ENCODE data around the gene TOX2.

- no peak for TF ChIP-seq ZNF146 (tag by site-specific recombination; IDR thresholded peaks at IDR 0.05)
- TF ChIP-seq, protein P1, sequence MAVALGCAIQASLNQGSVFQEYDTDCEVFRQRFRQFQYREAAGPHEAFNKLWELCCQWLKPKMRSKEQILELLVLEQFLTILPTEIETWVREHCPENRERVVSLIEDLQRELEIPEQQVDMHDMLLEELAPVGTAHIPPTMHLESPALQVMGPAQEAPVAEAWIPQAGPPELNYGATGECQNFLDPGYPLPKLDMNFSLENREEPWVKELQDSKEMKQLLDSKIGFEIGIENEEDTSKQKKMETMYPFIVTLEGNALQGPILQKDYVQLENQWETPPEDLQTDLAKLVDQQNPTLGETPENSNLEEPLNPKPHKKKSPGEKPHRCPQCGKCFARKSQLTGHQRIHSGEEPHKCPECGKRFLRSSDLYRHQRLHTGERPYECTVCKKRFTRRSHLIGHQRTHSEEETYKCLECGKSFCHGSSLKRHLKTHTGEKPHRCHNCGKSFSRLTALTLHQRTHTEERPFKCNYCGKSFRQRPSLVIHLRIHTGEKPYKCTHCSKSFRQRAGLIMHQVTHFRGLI (tag by site-specific recombination; IDR thresholded peaks at IDR 0.05): no peak
- no peak for TF ChIP-seq ZNF239 (tag by site-specific recombination; IDR thresholded peaks at IDR 0.05)
- TF ChIP-seq, protein P2, sequence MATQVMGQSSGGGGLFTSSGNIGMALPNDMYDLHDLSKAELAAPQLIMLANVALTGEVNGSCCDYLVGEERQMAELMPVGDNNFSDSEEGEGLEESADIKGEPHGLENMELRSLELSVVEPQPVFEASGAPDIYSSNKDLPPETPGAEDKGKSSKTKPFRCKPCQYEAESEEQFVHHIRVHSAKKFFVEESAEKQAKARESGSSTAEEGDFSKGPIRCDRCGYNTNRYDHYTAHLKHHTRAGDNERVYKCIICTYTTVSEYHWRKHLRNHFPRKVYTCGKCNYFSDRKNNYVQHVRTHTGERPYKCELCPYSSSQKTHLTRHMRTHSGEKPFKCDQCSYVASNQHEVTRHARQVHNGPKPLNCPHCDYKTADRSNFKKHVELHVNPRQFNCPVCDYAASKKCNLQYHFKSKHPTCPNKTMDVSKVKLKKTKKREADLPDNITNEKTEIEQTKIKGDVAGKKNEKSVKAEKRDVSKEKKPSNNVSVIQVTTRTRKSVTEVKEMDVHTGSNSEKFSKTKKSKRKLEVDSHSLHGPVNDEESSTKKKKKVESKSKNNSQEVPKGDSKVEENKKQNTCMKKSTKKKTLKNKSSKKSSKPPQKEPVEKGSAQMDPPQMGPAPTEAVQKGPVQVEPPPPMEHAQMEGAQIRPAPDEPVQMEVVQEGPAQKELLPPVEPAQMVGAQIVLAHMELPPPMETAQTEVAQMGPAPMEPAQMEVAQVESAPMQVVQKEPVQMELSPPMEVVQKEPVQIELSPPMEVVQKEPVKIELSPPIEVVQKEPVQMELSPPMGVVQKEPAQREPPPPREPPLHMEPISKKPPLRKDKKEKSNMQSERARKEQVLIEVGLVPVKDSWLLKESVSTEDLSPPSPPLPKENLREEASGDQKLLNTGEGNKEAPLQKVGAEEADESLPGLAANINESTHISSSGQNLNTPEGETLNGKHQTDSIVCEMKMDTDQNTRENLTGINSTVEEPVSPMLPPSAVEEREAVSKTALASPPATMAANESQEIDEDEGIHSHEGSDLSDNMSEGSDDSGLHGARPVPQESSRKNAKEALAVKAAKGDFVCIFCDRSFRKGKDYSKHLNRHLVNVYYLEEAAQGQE (tag by site-specific recombination; IDR thresholded peaks at IDR 0.05): no peak
- TF ChIP-seq, protein P3, sequence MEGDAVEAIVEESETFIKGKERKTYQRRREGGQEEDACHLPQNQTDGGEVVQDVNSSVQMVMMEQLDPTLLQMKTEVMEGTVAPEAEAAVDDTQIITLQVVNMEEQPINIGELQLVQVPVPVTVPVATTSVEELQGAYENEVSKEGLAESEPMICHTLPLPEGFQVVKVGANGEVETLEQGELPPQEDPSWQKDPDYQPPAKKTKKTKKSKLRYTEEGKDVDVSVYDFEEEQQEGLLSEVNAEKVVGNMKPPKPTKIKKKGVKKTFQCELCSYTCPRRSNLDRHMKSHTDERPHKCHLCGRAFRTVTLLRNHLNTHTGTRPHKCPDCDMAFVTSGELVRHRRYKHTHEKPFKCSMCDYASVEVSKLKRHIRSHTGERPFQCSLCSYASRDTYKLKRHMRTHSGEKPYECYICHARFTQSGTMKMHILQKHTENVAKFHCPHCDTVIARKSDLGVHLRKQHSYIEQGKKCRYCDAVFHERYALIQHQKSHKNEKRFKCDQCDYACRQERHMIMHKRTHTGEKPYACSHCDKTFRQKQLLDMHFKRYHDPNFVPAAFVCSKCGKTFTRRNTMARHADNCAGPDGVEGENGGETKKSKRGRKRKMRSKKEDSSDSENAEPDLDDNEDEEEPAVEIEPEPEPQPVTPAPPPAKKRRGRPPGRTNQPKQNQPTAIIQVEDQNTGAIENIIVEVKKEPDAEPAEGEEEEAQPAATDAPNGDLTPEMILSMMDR (tag by site-specific recombination; IDR thresholded peaks at IDR 0.05): no peak
- TF ChIP-seq ZBTB10 (tag by site-specific recombination; IDR thresholded peaks at IDR 0.05): no peak
- TF ChIP-seq ZNF24 (tag by site-specific recombination; IDR thresholded peaks at IDR 0.05): no peak
- TF ChIP-seq MYNN (tag by site-specific recombination; IDR thresholded peaks at IDR 0.05; ENCODE audit: borderline replicate concordance): no peak
- no peak for TF ChIP-seq PATZ1 (tag by site-specific recombination; IDR thresholded peaks at IDR 0.05)
These were observed 59.2 kb downstream of the TOX2 start for GRCh38 chr20:43973671-43974450.

Measured in HEK293 (cell line).